Measurements from ENCODE around the gene CCS. TPM values are rescaled to one million over a fixed set of nuclear protein-coding genes. Genes with fewer than 3 reads are reported as not detected.
A peak's percentile ranks its signal among the peaks of the same experiment; 100 is the strongest.
"Not testable (repeated sequence)": the region's sequence is repeated elsewhere in the genome, so short reads cannot be mapped to it uniquely, and the experiment has no call there.

CCS gene
- total RNA-seq, 3 donors from 2014 or later: 24.5 to 25.3 (median 25.1) TPM

DNA sequence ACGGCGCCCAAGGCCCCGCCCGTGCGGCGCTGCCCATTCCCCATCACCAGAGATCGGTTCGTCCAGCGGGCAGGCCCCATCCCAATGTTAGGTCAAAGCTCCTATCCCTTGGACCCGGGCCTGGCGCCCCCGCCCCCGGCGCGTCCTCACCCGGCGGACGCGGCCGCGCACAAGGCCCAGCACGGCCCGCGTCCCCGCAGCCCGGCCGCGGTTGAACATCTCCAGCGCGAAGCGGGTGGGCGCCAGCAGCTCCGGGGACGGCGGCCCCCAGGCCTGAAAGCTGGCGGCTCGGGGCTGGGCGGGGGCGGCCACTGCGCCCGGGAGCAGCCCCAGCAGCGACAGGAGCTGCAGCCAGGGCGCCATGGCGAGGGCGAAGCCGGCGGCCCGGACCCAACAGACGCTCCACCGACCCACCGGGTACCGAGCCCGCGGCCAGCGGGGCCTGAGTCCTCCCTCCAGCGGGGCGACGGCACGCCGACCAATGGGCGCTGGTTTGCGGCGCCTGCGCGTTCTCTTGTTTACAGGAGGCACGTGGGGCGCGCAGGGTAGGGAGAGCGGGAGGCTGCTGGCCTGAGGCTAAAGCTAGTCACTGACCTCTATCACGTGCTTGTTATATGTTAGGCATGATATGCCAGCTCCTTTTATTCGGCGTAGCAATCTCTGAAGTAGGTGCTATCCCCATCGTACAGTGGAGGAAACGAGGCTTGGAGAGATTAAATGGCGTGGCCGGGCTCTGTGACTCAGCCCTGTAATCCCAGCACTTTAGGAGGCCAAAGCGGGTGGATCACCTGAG, 24.7 kb upstream of the CCS start, which contains the start of gene CTSF:
Gene CTSF, minus strand, starts transcription at position 483 of the 793 bp plus-strand sequence. Its CDS starts 120 bp downstream, at position 363.
- DNase-seq: peak; percentile 66
- ATAC-seq: peak; percentile 96 to 97
- H3K4me3 Mint-ChIP-seq: peak within 1 kb of the TSS; percentile 77
- peaks cover 4% of the 10 kb centered on the region for H3K27me3 Mint-ChIP-seq (ENCODE audit: low read depth)
- no peaks in the 10 kb centered on the region for H3K9me3 Mint-ChIP-seq
- peaks cover 12% of the 10 kb centered on the region for H3K4me1 Mint-ChIP-seq (ENCODE audit: low read depth)
- no peaks in the 10 kb centered on the region for H3K36me3 Mint-ChIP-seq (ENCODE audit: insufficient read depth)

GRCh38 chr11:66569076-66569475, 23.9 kb upstream of the CCS start:
- ATAC-seq (no peak), DNase-seq (no peak)
- peaks cover 4% of the 10 kb centered on the region for H3K27me3 Mint-ChIP-seq (ENCODE audit: low read depth)
- H3K36me3 Mint-ChIP-seq (ENCODE audit: insufficient read depth): no peaks in the 10 kb centered on the region
- peaks cover 12% of the 10 kb centered on the region for H3K4me1 Mint-ChIP-seq (ENCODE audit: low read depth)
- no peaks in the 10 kb centered on the region for H3K9me3 Mint-ChIP-seq
- no peak overlapping the region for H3K4me3 Mint-ChIP-seq

DNA sequence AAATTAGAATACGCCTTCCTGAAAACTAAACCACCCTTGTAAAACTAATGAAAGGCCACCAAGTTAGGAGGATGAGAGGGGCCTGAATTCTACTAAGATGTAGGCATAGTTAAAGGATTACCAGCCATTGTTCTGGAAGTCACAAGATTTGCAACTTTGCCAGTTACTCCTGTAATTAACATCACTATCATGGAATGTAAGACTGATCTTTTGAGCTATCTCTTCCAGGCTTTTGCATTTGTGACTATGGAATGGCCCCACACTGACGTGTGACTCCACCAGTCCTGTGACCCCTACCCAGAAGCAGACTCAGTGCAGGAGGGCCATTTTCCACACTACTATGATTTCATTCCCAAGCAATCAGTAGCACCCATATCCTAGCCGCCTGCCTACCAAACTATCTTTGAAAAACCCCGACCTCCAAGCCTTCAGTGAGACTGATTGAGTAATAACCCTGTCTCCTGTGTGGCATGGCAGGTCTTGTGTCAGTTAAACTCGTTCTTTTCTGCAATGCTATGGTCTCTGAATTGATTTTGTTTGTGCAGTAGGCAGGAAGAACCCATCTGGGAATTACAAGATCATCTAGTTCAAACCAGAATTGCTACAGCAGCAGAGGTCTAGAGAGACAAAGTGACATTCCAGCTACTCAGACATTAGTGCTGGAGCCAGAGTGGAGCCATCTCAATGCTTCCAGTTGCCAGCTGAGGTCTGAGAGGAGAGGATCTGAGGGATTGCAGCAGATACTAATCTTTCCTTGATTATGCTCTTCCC, 22.7 kb upstream of the CCS start:
- H3K4me3 Mint-ChIP-seq: no peak overlapping the region
- H3K4me1 Mint-ChIP-seq (ENCODE audit: low read depth): peaks cover 12% of the 10 kb centered on the region
- ATAC-seq (no peak), DNase-seq (no peak)
- H3K9me3 Mint-ChIP-seq: no peaks in the 10 kb centered on the region
- no peaks in the 10 kb centered on the region for H3K36me3 Mint-ChIP-seq (ENCODE audit: insufficient read depth)
- H3K27me3 Mint-ChIP-seq (ENCODE audit: low read depth): peaks cover 6% of the 10 kb centered on the region

GRCh38 chr11:66570850-66571180, 22.2 kb upstream of the CCS start:
- Mint-ChIP-seq H3K27me3 (ENCODE audit: low read depth) (peaks cover 11% of the 10 kb centered on the region), H3K36me3 (ENCODE audit: insufficient read depth) (no peaks in the 10 kb centered on the region), H3K4me1 (ENCODE audit: low read depth) (peaks cover 12% of the 10 kb centered on the region), H3K9me3 (no peaks in the 10 kb centered on the region), H3K4me3 (no peak overlapping the region)
- ATAC-seq (no peak), DNase-seq (no peak)

DNA sequence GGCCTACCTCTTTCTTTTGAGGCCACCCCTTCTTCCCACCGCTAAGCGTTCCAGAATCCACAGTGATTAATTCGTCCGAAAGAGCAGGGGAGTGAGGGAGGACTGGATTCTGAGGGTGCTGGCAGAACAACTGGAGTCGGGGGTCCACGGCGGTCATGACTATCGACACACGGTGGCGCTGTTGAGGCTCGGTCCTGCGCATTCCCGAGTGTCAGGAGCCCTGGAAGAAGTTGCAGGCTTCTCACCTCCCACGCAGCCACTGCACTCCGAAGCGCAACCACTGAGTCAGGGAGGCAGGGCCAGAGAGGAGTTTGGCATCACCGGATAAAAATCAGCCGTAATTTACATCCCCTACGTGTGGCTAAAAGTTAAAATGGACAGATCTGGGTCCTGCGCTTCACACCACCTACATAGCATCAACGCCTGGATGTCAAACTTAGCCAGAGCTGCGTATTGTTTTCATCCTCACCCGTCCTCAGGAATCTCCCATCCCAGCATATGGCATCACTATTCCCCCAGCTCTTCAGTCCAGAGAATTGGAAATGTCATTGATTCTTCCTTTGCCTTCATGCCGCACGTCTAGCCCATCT, 13.9 kb upstream of the CCS start:
- Mint-ChIP-seq H3K9me3 (peaks cover 11% of the 10 kb centered on the region), H3K4me1 (ENCODE audit: low read depth) (peaks cover 13% of the 10 kb centered on the region), H3K27me3 (ENCODE audit: low read depth) (peaks cover 12% of the 10 kb centered on the region), H3K4me3 (no peak overlapping the region), H3K36me3 (ENCODE audit: insufficient read depth) (no peaks in the 10 kb centered on the region)
- peak; percentile 80 for DNase-seq
- peak; percentile 93 to 94 for ATAC-seq

- no peak for ATAC-seq
- DNase-seq: no peak
- Mint-ChIP-seq H3K9me3 (peaks cover 11% of the 10 kb centered on the region), H3K4me1 (ENCODE audit: low read depth) (peaks cover 13% of the 10 kb centered on the region), H3K27me3 (ENCODE audit: low read depth) (peaks cover 5% of the 10 kb centered on the region), H3K4me3 (no peak overlapping the region), H3K36me3 (ENCODE audit: insufficient read depth) (no peaks in the 10 kb centered on the region)
Observed at GRCh38 chr11:66580803-66581202, 12.2 kb upstream of the CCS start.

DNA sequence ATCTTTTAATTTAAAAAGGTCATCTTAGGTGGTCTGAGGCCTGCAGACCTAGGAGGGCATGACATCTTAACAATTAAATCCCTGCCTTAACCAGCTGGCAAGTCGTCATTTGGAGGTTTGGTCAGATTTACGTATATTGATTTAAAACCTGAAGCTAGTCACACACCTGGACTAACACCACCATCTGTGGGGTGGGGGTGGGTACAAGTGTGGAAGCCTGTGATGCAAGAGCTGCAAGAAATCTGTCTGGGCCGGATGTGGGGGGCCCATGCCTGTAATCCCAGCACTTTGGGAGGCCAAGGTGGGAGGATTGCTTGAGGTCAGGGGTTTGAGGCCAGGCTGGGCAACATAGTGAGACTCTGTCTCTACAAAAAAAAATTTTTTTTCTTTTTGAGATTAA, 11.7 kb upstream of the CCS start:
- Mint-ChIP-seq H3K9me3 (peaks cover 11% of the 10 kb centered on the region), H3K27me3 (ENCODE audit: low read depth) (peaks cover under 1% of the 10 kb centered on the region), H3K4me1 (ENCODE audit: low read depth) (peaks cover 13% of the 10 kb centered on the region), H3K36me3 (ENCODE audit: insufficient read depth) (no peaks in the 10 kb centered on the region), H3K4me3 (no peak overlapping the region)
- ATAC-seq (no peak), DNase-seq (no peak)

DNA sequence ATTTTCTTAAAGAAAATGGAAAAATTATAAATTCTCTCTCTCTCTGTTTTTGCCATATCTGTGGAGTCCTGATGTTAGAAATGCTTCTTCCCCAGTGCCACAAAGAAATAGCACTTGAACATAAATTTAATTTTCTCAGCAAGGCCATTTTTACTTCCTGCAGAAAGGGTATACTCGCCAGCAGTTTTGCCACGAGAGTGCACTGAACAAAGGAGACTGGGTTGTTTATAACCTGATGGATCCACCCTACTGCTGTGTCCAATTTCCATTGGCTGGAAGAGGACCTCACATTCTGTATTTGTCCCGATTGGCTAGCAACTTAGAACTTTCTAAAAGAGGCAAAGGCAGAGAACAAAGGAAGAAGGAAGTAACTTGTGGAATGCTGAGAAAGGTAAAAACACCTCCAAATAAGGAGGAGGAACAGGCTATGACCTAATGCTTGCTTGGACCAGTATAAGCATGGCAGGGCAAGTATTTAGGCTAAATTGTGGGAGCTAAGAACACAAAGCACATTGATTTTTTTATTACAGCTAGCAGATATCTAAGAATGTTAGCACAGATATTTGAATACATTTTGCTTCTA, 10.3 kb upstream of the CCS start:
- Mint-ChIP-seq H3K9me3 (peaks cover 11% of the 10 kb centered on the region), H3K4me1 (ENCODE audit: low read depth) (peaks cover 13% of the 10 kb centered on the region)
- H3K36me3 Mint-ChIP-seq (ENCODE audit: insufficient read depth); DNase-seq; ATAC-seq; H3K27me3 Mint-ChIP-seq (ENCODE audit: low read depth); H3K4me3 Mint-ChIP-seq: not testable (repeated sequence)

- H3K27me3 Mint-ChIP-seq (ENCODE audit: low read depth); ATAC-seq; H3K36me3 Mint-ChIP-seq (ENCODE audit: insufficient read depth): not testable (repeated sequence)
Observed at GRCh38 chr11:66585447-66585846, 7.5 kb upstream of the CCS start.

GRCh38 chr11:66586136-66586535, 6.8 kb upstream of the CCS start:
- Mint-ChIP-seq H3K9me3 (peaks cover 11% of the 10 kb centered on the region), H3K36me3 (ENCODE audit: insufficient read depth) (no peaks in the 10 kb centered on the region), H3K4me3 (no peak overlapping the region), H3K27me3 (ENCODE audit: low read depth) (no peaks in the 10 kb centered on the region), H3K4me1 (ENCODE audit: low read depth) (no peaks in the 10 kb centered on the region)
- ATAC-seq (no peak), DNase-seq (no peak)

More at GRCh38 chr11:66585447-66585846, 7.5 kb upstream of the CCS start:
- DNase-seq; H3K4me1 Mint-ChIP-seq (ENCODE audit: low read depth); H3K4me3 Mint-ChIP-seq: not testable (repeated sequence)
- peaks cover 11% of the 10 kb centered on the region for H3K9me3 Mint-ChIP-seq

- not testable (repeated sequence) for H3K27me3 Mint-ChIP-seq (ENCODE audit: low read depth); DNase-seq; ATAC-seq; H3K9me3 Mint-ChIP-seq; H3K4me3 Mint-ChIP-seq; H3K36me3 Mint-ChIP-seq (ENCODE audit: insufficient read depth)
- H3K4me1 Mint-ChIP-seq (ENCODE audit: low read depth): peaks cover 12% of the 10 kb centered on the region
Observed at GRCh38 chr11:66589315-66589714, 3.7 kb upstream of the CCS start.

DNA sequence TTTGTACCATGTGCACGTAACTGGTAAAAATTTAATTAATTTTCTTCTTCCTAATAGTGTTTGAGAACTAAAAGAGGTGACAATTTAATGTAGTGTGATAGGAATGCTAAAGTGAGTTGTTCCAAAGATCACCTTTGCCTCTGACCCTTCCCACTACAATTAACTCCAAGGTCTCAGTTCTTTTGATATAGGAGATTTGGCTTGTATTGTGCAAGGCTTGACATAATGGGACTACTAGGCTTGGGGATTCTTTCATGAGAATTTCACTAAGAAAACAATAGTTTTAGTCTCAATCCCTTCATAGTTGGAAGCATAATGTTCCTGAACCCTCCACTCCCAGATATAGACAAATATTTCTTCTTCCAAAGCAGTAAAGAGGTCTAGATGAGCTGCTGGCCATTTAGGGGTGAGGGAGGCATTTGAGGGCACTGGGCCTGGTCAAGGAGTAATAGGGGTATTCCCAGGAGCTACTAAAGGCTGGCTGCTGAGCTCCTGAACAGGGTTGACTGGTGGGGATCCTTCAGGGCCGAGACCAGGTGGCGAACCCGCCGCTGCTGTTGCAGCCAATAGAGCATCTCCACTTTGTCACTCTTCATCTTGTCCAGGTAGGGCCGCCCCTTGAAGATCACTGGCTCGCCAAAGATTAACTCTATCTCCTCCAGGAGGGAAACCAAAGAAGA, 2.8 kb upstream of the CCS start:
- Mint-ChIP-seq H3K36me3 (ENCODE audit: insufficient read depth) (no peaks in the 10 kb centered on the region), H3K27me3 (ENCODE audit: low read depth) (no peaks in the 10 kb centered on the region), H3K9me3 (no peaks in the 10 kb centered on the region), H3K4me3 (no peak overlapping the region), H3K4me1 (ENCODE audit: low read depth) (peaks cover 20% of the 10 kb centered on the region)
- DNase-seq (no peak), ATAC-seq (no peak)

- H3K4me1 Mint-ChIP-seq (ENCODE audit: low read depth): peaks cover 27% of the 10 kb centered on the region
- no peaks in the 10 kb centered on the region for H3K27me3 Mint-ChIP-seq (ENCODE audit: low read depth)
- DNase-seq: no peak
- no peak for ATAC-seq
- H3K36me3 Mint-ChIP-seq (ENCODE audit: insufficient read depth): no peaks in the 10 kb centered on the region
- H3K9me3 Mint-ChIP-seq: no peaks in the 10 kb centered on the region
- no peak overlapping the region for H3K4me3 Mint-ChIP-seq
Observed at GRCh38 chr11:66591175-66591574, 1.8 kb upstream of the CCS start.

DNA sequence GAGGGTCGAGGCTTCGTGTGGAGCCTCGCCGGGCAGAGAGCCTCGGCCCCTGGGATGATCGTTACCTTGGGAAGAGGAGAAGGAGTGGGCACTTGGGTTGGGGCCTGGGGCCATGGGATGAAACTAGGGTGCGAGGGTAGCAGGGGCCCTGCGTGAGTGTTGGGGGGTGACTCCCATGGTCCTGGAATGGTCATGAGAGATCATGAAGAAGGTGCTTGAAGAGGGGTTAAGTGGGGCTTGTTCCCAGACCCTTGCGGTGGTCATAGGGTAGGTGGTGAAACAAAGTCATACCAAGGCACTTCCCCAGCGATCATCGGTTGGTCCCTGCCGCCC, 284 bp downstream of the CCS start:
- ATAC-seq: peak in 1 of 2 donors; percentile 9

More for the DNA sequence above, 284 bp downstream of the CCS start:
- Mint-ChIP-seq H3K9me3 (no peaks in the 10 kb centered on the region), H3K4me3 (peak overlapping the region; percentile 99), H3K4me1 (ENCODE audit: low read depth) (peaks cover 27% of the 10 kb centered on the region), H3K36me3 (ENCODE audit: insufficient read depth) (no peaks in the 10 kb centered on the region), H3K27me3 (ENCODE audit: low read depth) (no peaks in the 10 kb centered on the region)
- DNase-seq: no peak
